Fibroblast of skin of scalp (primary cell): ENCODE measurements around the gene P3H3.
A peak's percentile ranks its signal among the peaks of the same experiment; 100 is the strongest.

Source experiments
- DNase-seq: peaks from one replicate; pipeline ENCODE4 v3.0.0-alpha.2; 2013

Gene P3H3

DNA sequence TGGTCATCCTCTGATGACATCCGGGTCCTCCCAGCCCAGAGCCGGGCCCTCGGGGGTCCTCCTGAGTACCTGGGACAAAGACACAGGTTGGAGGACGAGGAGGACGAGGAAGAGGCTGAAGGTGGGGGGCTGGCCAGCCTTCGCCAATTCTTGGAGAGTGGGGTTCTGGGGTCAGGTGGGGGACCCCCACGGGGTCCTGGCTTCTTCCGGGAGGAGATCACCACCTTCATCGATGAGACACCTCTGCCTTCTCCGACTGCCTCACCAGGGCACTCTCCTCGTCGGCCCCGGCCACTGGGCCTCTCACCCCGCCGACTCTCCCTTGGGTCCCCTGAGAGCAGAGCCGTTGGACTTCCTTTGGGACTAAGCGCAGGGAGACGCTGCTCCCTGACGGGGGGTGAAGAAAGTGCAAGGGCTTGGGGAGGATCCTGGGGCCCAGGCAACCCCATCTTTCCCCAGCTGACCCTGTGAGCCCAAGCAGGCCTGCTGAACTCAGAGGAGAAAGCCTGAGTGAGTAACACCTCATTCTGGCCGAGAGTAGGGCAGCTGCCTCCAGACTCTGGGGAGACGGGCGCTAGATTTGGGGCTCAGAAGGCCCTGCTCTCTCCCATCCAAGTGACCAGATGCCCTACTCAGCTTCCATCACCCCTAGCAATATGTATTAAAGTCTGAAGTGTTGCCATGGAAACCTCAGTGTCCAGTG is 1.3 kb upstream of the P3H3 start:
- DNase-seq = no peak

DNA sequence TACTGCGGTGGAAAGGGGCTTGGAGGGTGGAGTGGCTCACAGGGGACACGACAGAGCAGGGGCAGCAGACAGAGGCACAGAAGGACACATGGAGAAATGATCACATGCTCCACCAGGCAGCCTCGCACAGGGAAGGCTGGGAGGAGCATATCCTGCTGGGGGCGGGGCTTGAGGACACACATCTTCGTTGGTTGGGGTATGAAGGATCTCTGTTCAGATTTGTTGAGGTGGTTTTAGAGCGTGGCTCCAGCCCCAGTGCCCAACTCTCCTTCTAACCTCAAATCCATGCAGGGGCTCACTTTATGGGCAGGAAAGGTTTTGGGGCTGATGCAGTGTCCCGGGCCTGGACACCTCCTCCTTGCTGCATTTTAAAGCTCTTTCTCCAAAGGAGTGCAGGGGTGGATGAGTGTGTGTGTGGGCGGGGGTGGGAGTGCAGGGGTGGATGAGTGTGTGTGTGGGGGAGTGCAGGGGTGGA is 733 bp upstream of the P3H3 start:
- peak; percentile 85 for DNase-seq

DNA sequence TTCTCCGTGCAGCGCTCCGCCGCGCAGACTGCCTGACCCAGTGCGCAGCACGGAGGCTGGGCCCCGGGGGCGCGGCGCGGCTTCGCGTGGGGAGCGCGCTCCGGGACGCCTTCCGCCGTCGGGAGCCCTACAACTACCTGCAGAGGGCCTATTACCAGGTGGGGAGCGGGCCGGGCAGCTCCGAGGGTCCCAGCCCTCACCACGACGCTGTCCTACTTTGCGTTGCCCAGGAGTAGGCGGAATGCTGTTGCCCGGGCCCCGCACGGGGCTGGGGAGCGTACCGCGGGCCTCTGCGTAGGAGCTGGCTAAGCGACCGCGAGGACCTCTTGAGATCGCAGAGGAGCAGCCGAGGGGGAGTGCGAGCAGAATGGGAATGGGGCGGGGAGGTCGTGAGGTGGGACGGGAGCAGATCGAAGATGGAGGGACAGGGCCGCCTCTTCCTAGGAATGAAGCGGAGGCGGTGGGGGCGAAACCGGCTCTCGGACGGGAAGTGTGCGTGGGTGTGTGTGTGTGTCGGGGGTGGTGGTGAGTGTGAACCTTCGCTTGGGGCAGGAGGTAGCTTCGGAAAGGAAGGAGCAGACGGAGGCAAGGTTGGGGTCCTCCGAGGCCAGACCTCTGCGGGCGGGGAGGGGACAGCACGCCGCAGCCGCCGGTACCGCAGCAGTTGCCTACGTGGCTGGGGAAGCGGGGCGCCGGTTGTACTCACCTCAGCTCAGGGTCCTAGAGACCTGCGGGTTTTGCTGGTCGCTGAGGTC is 751 bp downstream of the P3H3 start:
- DNase-seq = peak; percentile 61

DNA sequence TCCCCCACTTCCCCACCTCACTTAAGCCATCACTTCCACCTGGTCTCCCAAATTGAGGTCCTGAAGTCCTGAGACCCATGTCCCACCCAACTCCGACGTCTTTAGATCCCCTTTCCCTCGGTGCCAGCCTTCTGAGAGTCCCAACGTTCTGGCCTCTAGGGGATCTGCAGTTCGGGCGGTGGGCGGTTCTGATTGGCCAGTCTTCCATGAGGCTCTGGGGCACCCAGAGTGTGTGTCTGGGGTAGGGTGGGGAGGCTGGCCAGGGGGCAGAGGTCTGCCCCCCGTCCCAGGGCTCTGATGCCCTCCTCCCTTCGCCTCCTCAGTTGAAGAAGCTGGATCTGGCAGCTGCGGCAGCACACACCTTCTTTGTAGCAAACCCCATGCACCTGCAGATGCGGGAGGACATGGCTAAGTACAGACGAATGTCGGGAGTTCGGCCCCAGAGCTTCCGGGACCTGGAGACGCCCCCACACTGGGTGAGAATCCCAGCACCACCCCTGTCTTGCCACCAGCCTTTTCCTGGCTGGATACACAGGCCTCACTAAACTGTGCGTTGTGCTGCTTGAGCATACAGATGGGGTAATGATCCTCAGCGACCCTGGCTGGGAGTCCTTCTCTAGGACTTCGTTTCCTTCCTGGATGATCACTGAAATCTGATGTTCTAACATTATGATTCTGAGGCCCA is 1.5 kb downstream of the P3H3 start:
- peak; percentile 48 for DNase-seq

DNA sequence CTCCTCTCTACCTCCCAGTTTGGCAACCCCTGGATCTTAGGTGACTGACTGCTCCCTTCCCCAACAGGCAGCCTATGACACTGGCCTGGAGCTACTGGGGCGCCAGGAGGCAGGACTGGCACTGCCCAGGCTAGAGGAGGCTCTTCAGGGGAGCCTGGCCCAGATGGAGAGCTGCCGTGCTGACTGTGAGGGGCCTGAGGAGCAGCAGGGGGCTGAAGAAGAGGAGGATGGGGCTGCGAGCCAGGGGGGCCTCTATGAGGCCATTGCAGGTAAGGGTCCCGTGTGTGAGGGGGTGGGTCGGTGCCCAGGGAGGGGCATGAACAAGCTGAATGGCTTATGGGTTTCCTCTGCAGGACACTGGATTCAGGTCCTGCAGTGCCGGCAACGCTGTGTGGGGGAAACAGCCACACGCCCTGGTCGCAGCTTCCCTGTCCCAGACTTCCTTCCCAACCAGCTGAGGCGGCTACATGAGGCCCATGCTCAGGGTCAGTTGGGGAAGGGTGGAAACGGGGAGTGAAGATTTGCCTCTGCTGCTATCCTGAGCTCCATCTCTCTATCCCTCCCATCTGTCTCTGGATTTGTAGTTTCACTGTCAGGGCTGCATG is 2.2 kb downstream of the P3H3 start:
- no peak for DNase-seq

DNA sequence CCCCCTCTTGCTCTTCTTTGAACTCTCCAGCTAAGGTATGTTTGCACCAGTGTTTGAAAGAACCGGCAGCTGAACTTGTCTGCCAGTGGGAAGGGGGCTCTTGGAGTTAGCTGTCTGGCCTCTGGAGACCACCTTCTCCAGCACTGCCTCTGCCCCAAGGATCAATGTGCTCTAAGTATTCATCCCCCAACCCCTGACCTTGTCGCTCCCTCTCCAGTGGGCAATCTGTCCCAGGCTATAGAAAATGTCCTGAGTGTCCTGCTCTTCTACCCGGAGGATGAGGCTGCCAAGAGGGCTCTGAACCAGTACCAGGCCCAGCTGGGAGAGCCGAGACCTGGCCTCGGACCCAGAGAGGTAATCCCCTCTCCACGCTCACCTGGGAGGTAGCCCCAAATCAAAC is 2.8 kb downstream of the P3H3 start:
- no peak for DNase-seq

DNA sequence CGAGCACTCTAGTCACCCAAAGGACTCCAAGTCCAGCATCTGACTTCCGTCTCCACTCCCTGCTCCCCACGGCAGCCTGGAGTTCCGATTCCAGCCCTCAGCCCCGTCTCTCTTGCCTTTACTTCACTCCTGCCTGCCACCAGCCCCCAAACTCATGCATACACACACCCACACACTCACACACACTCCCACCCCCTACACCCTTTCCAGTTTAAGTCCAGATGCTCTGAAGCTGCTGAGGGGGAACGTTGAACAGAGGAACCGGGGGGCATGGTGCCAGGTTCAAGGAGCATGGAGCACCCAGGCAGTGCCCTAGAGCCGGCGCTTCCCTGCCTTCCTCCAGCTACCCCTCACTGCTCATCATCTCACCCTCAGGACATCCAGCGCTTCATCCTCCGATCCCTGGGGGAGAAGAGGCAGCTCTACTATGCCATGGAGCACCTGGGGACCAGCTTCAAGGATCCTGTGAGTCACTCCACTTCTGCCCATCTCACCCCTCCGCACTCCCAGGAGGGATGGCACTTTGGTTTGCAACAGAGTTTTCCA is 3.3 kb downstream of the P3H3 start:
- no peak for DNase-seq

DNA sequence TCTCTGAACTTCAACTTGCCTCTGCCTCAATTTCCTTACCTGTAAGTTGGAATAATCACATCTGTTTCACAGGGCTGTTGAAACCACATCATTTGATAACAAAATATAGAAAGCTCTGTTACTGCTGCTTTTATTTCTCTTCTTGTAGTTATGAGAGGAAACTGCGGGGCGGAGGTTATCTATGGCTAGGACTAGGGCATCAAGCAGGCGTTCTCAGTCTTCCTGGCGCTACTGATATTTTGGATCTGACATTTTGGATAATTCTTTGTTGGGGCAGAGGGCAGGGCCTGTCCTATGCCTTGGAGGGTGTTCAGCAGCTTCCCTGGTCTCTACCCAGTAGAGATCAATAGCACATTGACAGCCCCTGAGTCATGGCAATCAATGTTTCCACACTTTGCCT is 3.9 kb downstream of the P3H3 start:
- DNase-seq = no peak

DNA sequence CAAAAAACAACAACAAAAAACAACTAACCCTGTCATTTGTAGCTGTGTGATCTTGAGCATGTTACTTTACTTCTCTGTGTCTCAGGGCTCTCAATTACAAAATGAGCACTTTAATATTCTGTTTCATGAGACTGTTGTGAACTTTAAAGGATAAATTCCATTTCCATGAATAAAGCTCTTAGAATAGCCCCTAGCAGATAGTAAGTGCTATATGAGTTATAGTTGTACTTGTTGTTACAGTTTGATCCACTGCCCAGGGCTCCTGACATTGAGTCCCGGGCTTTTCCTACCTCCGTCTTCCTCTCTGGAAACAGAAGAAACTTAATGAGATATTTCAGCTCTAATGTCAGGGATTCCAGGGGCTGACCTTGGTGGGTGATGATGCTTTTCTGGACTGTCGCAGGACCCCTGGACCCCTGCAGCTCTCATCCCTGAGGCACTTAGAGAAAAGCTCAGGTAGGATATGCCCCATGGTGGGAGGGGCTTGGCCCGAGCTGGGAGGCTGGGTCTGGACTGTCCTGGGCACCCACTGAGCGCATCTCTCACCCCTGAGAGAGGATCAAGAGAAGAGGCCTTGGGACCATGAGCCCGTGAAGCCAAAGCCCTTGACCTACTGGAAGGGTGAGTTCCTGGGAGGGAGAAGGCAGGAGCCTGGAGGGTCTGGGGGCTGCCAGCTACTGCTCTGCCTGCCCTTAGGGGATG is 5.1 kb downstream of the P3H3 start:
- DNase-seq = no peak

DNA sequence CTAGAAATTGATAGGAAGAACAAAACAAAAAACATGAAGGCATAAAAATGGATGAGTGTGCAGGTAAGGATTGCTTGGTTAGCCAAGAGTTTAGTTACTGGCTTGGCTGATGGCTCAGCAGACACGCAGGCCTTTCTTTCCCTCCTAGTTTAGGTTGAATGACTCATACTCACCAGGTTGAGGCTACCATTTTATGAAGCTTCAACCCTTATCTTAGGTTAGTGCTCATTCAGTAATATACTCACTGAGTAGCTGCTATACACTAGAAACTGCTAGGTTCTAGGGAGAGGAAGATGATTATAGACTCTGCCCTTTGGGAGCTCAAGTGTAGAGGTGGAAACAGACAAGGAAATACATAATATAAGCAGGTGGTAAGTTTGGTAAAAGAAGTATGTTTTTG is 6.0 kb downstream of the P3H3 start:
- DNase-seq = no peak

DNA sequence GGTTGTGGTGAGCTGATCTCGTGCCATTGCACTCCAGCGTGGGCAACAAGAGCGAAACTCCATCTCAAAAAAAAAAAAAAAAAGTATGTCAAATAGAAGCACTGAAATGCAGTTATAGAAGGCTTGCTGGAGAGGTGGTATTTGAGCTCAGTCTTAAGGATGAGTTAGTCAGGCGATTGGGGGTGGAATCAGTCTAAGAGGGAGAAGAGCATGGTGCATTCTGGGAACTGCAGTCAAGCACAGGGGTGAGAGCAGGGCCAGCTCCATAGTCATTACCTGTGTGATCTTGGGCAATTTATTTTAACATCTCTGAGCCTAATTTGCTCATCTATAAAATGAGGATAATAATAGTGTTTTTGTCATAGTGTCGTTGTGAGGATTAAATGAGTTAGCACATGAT is 6.7 kb downstream of the P3H3 start:
- no peak for DNase-seq

DNA sequence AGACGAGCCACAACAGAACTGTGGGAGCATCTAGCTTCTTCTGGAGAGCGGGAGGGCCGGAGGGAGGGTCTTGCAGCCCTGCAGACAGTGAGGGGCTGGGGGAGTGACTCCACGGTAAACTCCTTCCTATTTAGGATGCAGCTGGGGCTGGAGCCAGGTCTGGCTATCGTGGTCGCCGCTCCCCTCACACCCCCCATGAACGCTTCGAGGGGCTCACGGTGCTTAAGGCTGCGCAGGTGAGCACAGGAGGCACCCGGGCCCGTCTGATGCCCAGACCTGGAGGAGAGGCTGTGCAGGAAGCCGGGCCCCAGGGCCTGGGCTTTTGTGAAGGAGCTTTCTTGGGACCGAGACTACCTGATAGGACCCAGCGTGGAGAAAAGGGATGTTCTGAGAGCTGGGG is 8.6 kb downstream of the P3H3 start:
- no peak for DNase-seq

DNA sequence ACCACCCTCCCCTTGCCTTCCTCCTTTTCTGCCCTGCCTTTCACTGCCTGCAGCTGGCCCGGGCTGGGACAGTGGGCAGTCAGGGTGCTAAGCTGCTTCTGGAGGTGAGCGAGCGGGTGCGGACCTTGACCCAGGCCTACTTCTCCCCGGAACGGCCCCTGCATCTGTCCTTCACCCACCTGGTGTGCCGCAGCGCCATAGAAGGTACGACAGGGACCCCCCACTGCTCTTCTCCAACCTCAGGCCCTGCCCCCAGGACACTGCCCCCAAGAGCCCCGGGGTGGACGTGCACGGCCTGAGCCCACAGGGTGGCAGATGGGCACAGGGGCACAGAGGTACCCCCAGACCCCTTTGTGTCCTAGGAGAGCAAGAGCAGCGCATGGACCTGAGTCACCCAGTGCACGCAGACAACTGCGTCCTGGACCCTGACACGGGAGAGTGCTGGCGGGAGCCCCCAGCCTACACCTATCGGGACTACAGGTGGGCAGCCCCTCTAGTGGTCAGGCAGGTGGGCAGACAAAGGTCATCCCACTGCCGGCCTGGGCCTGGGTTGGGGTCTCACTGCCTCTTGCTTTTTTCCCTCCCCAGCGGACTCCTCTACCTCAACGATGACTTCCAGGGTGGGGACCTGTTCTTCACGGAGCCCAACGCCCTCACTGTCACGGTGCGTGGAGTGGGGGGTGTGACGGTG is 9.3 kb downstream of the P3H3 start:
- DNase-seq = no peak

DNA sequence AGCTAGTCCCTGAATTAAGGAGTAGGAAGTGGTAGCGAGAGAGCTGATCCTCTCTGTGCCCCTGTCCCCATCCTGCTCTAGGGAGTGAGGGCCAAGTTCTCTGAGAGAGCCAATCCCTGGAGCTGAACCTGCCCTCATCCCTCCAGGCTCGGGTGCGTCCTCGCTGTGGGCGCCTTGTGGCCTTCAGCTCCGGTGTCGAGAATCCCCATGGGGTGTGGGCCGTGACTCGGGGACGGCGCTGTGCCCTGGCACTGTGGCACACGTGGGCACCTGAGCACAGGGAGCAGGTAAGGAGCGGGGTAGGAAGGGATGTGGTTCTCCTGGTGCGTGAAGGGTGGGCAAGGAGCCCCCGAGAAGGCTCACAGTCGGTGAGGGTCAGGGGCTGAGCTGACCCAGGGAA is 10.6 kb downstream of the P3H3 start:
- no peak for DNase-seq

DNA sequence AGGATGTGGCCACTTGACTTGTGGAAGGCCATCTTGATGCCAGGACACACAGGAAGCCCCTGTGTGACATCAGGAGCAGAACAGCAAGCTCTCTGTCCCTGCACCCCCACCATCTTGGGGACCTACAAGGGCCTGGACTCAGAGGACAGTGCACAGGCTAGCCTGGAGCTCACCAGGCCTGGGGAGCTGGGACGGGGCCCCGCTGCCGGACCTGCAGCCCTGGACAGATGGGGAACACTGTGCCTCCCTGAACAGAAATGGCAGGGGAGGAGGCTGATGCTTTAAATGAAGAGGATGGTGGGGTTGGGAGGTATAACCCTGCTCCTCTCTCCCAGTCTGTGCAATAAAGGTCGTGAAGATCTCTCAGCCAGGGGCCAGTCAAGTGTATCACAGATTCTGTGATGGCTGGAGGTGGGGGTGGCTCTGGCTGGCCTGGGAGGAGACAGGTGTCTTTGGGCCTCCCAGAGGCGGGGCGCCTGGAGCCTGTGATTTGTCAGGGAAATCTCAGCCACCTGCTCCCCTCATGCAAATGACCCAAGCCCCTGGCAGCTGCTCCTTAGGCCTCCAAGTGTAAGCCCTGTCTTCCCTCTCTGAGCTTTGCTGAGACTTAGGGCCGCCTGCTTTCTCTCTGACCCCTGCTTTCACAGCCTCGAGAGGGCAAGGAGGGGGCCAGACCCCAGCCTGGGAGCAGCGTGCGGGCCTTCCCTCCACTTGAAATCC is 11.4 kb downstream of the P3H3 start:
- DNase-seq = no peak

DNA sequence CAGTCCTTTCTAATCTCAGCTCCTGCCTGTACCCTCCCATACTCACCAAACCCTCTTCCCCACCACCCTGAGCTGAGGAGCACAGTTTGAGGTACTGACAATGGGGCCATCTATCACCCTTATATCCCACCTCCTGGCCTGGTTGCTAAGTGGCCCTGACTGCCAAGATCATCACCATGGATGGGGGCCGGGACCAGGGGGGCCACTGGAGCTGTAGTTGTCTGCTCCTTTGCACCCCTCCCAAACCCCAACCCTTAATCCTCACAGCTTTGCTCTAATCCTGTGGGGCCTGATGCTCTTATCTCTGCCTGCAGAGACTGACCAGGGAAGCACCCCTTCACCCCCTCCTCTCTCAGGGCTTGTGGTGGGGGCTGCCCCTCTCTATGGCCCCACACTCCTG is 12.1 kb downstream of the P3H3 start:
- DNase-seq = no peak

DNA sequence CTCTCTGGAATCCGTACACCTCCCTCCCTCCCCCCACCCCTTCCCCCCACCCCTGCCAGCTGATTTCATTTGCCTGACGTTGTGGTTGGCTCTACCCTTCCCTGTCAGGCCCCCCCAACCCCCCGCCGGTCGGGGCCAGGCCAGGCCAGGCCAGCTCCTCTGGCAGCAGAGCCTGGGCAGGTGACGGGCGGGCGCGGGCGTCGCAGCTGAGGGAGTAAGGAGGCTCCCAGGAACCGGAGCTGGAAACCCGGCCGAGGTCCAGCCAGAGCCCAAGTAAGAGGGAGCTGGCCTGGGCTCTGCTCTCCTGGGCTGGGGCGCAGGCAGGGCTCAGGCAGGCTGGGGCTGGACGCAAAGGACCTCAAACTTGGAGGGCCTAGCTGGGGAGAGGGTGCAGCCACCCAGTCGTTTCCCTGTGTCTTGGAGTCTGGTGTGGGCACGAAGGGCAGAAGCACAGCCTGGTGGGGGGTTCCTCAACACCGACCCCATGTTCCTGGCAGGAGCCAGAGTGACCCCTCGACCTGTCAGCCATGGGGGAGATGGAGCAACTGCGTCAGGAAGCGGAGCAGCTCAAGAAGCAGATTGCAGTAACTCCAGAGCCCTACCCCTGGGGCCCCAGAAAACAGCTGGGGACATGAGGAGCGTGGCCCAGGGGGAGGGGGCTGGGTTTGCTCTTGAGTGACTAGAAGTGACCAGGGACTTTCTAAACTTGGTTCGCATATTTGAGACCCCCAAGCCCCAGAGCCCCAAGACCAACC is 12.7 kb downstream of the P3H3 start, which contains the start of gene GNB3:
Gene GNB3, plus strand, starts transcription at position 165 of the 755 bp plus-strand sequence. Its CDS starts 363 bp downstream, at position 528.
- DNase-seq = no peak

DNA sequence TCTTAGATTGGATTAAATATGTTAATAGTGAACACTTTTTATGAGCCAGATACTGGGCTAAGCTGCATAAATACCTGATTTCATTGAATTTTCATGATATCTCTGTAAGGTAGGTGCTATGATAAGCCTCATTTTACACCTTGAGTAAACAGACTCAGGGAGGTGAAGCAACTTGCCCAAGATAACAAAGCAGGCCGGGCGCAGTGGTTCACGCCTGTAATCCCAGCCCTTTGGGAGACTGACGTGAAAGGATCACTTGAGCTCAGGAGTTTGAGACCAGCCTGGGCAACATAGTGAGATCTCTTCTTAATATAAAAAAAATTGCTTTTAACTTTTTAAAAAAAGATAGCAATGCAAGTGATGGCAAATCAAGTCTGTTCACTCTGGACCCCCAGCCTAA is 13.9 kb downstream of the P3H3 start:
- DNase-seq = no peak

DNA sequence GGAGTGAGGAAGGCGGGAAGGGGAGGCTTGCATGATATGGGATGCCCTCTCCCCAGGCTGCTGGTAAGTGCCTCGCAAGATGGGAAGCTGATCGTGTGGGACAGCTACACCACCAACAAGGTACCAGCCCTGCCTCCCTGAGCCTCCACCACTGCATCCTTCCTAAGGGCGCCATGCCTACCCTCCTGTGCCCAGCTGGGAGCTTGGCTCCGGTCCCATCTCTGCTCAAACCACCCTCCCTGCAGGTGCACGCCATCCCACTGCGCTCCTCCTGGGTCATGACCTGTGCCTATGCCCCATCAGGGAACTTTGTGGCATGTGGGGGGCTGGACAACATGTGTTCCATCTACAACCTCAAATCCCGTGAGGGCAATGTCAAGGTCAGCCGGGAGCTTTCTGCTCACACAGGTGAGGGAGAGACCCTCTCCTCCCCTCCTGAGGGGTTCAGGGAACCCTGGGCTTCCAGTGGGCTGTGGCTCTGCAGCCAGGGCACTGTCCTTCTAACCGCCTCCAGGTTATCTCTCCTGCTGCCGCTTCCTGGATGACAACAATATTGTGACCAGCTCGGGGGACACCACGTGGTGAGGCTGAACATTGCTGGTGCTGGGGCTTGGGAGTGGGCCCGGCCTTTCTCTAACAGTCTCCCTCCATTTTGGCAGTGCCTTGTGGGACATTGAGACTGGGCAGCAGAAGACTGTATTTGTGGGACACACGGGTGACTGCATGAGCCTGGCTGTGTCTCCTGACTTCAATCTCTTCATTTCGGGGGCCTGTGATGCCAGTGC is 15.1 kb downstream of the P3H3 start:
- no peak for DNase-seq
